Glutamatergic neuron (in vitro differentiated cells): ENCODE measurements around the gene TMEM108. TPM values are rescaled to one million over a fixed set of nuclear protein-coding genes. Genes with fewer than 3 reads are reported as not detected.

Experiments used
- DNase-seq: peaks from one replicate; pipeline ENCODE4 v3.0.0; 2022
- H3K27ac Mint-ChIP-seq: one replicate; pipeline ENCODE4 v1.8.0; 2020; ENCODE audit warnings: mild to moderate bottlenecking, mixed read lengths, inconsistent platforms; ENCODE audit not compliant: unreplicated experiment
- H3K27me3 Mint-ChIP-seq: one replicate; pipeline ENCODE4 v1.8.0; 2020; ENCODE audit warnings: mild to moderate bottlenecking, moderate library complexity, mixed read lengths, inconsistent platforms; ENCODE audit not compliant: unreplicated experiment
- H3K36me3 Mint-ChIP-seq: one replicate; pipeline ENCODE4 v1.8.0; 2020; ENCODE audit warnings: mild to moderate bottlenecking, mixed read lengths, inconsistent platforms; ENCODE audit not compliant: unreplicated experiment
- H3K4me1 Mint-ChIP-seq: one replicate; pipeline ENCODE4 v1.8.0; 2020; ENCODE audit warnings: mild to moderate bottlenecking, low read depth, mixed read lengths, inconsistent platforms; ENCODE audit not compliant: unreplicated experiment
- H3K4me3 Mint-ChIP-seq: one replicate; pipeline ENCODE4 v1.8.0; 2020; ENCODE audit warnings: mild to moderate bottlenecking, mixed read lengths, inconsistent platforms; ENCODE audit not compliant: unreplicated experiment
- H3K9me3 Mint-ChIP-seq: one replicate; pipeline ENCODE4 v1.8.0; 2020; ENCODE audit warnings: mild to moderate bottlenecking, moderate library complexity, mixed read lengths, inconsistent platforms; ENCODE audit not compliant: unreplicated experiment
- total RNA-seq: library from RNA; stranded (reverse); fragmentation: NEBNext Ultra II Directional; extraction: Animal tissue kit (Norgen Biotek cat#: 25700); gene quantifications from one replicate; pipeline ENCODE4 v1.2.1, GENCODE V29; 2021; ENCODE audit not compliant: unreplicated experiment
- TF ChIP-seq, protein P1 (sequence below): fragments of 200-600 bp; sonication (generic); IDR thresholded peaks from one replicate; pipeline ENCODE4 v1.5.0; 2021; ENCODE audit not compliant: partially characterized antibody, unreplicated experiment

TMEM108 gene
- total RNA-seq, 1 donor from 2014 or later: 9.0 TPM

DNA sequence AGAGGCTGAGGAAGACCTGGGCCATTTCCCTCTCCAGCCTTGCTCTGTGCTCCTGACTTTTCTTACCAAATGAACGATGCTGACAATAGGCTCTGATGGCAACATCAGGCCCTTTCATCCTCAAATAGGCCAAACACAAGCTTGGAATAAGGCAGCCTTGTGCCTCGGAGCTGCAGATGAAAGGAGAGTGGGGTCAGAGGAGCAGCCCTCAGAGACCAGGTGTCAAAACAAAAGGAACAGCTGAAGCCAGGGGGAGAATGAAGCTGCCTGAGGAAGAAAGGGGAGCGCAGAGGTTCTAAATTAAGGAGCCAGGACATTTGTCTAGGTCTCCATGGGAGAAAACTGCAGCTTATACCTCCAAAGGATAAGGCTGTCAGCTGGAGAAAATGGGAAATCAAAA, 366.7 kb downstream of the TMEM108 start:
- TF ChIP-seq, protein P1, sequence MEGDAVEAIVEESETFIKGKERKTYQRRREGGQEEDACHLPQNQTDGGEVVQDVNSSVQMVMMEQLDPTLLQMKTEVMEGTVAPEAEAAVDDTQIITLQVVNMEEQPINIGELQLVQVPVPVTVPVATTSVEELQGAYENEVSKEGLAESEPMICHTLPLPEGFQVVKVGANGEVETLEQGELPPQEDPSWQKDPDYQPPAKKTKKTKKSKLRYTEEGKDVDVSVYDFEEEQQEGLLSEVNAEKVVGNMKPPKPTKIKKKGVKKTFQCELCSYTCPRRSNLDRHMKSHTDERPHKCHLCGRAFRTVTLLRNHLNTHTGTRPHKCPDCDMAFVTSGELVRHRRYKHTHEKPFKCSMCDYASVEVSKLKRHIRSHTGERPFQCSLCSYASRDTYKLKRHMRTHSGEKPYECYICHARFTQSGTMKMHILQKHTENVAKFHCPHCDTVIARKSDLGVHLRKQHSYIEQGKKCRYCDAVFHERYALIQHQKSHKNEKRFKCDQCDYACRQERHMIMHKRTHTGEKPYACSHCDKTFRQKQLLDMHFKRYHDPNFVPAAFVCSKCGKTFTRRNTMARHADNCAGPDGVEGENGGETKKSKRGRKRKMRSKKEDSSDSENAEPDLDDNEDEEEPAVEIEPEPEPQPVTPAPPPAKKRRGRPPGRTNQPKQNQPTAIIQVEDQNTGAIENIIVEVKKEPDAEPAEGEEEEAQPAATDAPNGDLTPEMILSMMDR: no peak
- H3K36me3 Mint-ChIP-seq: no peaks in the 10 kb centered on the region
- H3K9me3 Mint-ChIP-seq: no peaks in the 10 kb centered on the region
- no peak overlapping the region for H3K4me3 Mint-ChIP-seq
- H3K27ac Mint-ChIP-seq: no peak overlapping the region
- H3K27me3 Mint-ChIP-seq: no peaks in the 10 kb centered on the region
- no peak for DNase-seq
- peaks cover 6% of the 10 kb centered on the region for H3K4me1 Mint-ChIP-seq

DNA sequence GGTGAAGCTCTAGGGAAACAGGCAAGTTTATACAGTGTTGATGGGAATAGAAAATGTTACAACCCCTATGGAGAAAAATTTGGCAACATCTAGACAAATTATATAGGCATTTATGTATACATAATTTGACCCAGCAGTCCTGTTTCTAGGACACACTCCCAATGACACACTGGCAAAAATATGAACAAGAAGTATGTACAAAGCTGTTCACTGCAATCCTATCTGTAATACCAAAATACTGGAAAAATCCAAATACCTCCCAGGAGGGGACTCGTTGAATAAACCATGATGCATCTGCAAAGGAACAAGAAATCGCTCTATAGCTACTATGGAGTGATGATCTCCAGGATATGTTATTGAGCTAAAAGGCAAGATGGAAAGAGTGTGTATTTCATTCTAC, 370.2 kb downstream of the TMEM108 start:
- H3K36me3 Mint-ChIP-seq: no peaks in the 10 kb centered on the region
- H3K9me3 Mint-ChIP-seq: no peaks in the 10 kb centered on the region
- no peak for DNase-seq
- no peaks in the 10 kb centered on the region for H3K27me3 Mint-ChIP-seq
- no peak overlapping the region for H3K27ac Mint-ChIP-seq
- TF ChIP-seq, protein P1: no peak
- H3K4me3 Mint-ChIP-seq: no peak overlapping the region
- H3K4me1 Mint-ChIP-seq: peaks cover 11% of the 10 kb centered on the region

DNA sequence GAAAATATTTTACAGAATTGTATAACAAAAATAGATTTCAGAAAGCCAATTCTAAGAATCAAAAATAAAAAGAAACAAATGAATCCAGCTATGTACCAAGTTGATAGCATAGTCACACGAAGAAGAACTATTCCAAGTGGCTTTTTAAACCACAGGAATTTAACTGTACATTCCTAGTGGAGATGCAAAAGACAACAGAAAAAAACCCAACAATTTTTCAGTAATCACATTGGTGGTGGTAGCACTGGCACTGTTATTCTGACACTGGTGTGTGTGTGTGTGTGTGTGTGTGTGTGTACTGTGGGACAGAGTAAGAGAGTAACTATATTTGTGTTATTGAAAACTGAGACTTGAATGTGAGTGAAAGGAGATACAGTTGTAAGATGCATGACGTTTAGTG, 370.8 kb downstream of the TMEM108 start:
- Mint-ChIP-seq H3K27me3 (no peaks in the 10 kb centered on the region), H3K27ac (no peak overlapping the region), H3K4me1 (peaks cover 11% of the 10 kb centered on the region), H3K36me3 (no peaks in the 10 kb centered on the region), H3K9me3 (no peaks in the 10 kb centered on the region), H3K4me3 (no peak overlapping the region)
- TF ChIP-seq, protein P1: no peak
- DNase-seq: no peak

DNA sequence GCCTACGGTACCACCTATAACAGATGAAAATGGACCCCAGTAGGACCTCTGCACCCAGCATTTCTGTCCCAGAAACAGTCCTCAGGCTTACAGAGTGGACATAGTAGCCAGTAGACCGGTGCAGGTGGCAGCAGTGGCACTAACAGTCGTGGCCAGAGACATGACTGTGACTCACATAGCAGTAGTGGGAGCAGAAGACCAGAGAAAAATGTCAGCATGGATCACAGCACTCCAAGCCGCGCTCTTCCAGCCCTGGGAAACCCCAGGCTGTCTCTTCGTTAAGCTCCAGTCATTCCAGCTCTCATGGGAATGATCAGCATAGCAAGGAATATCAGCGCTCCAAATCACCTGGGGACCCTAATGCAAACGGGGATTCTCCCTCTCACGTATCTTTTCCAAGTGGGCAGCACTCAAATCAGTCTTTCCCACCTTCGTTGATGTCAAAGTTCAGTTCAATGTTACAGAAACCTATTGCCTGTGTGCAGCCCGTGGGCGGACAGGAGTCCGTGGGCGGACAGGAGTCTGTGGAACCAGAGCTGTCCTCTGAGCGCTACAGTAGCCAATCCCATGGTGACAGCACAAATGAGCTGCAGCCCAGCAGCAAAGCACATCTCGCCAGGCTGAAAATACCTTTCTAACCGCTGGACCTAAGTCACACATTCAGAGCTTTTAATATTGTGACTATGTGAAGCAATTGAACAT, 372.2 kb downstream of the TMEM108 start:
- DNase-seq: no peak
- Mint-ChIP-seq H3K27me3 (no peaks in the 10 kb centered on the region), H3K4me1 (peaks cover 5% of the 10 kb centered on the region), H3K36me3 (no peaks in the 10 kb centered on the region), H3K9me3 (no peaks in the 10 kb centered on the region), H3K4me3 (no peak overlapping the region), H3K27ac (no peak overlapping the region)
- TF ChIP-seq, protein P1: no peak
